WTC11 (cell line): ENCODE results near the gene COL16A1. TPM values are rescaled to one million over a fixed set of nuclear protein-coding genes. Genes with fewer than 3 reads are reported as not detected.

Source experiments
- ATAC-seq: fragments of 200-7000 bp; cut with Tn5 transposase; 2 replicates; pipeline ENCODE4 v1.10.0; 2021; ENCODE audit warnings: mild to moderate bottlenecking, moderate library complexity
- CTCF ChIA-PET: fragments of 300-600 bp; sonication (Branson Sonifier 250); formaldehyde crosslinking; loops from one replicate; lab custom pipeline; 2021; ENCODE audit warnings: antibody characterized with exemption; lab: Charles Lee
- POLR2A ChIA-PET: fragments of 350-600 bp; sonication (Branson Sonifier 250); formaldehyde crosslinking; loops from one replicate; lab custom pipeline; 2021; ENCODE audit warnings: antibody characterized with exemption; lab: Charles Lee
- DNase-seq: peaks from one replicate; pipeline ENCODE4 v3.0.0; 2021; ENCODE audit warnings: low spot score
- H3K27ac Mint-ChIP-seq: 2 replicates; pipeline ENCODE4 v1.8.0; 2021; ENCODE audit warnings: mixed read lengths
- H3K27me3 Mint-ChIP-seq: 2 replicates; pipeline ENCODE4 v1.8.0; 2021; ENCODE audit warnings: low read depth, mild to moderate bottlenecking, moderate library complexity, mixed read lengths
- H3K36me3 Mint-ChIP-seq: 2 replicates; pipeline ENCODE4 v1.8.0; 2021; ENCODE audit warnings: mixed read lengths
- H3K4me1 Mint-ChIP-seq: 2 replicates; pipeline ENCODE4 v1.8.0; 2022; ENCODE audit warnings: mixed read lengths
- H3K4me3 Mint-ChIP-seq: 2 replicates; pipeline ENCODE4 v1.8.0; 2021; ENCODE audit warnings: mild to moderate bottlenecking, moderate library complexity, mixed read lengths
- H3K9me3 Mint-ChIP-seq: 2 replicates; pipeline ENCODE4 v1.8.0; 2021; ENCODE audit warnings: mixed read lengths
- CTCF ChIP-seq: fragments of 200-600 bp; IDR thresholded peaks from 2 replicates; pipeline ENCODE4 v1.8.0; 2022; ENCODE audit warnings: antibody characterized with exemption
- ESRRA ChIP-seq: sonication (generic); formaldehyde crosslinking; IDR thresholded peaks from 2 replicates; pipeline ENCODE4 v1.8.1; 2022; ENCODE audit warnings: mild to moderate bottlenecking, missing genetic modification reagents, borderline replicate concordance
- FOXK1 ChIP-seq: sonication (generic); formaldehyde crosslinking; IDR thresholded peaks from 2 replicates; pipeline ENCODE4 v1.8.0; 2022; ENCODE audit warnings: mild to moderate bottlenecking, moderate library complexity, missing genetic modification reagents
- HMGXB4 ChIP-seq: sonication (generic); formaldehyde crosslinking; IDR thresholded peaks from 2 replicates; pipeline ENCODE4 v1.8.1; 2023; ENCODE audit warnings: mild to moderate bottlenecking, moderate library complexity, missing genetic modification reagents
- JAZF1 ChIP-seq: fragments of 250-450 bp; sonication (Bioruptor Pico); IDR thresholded peaks from 2 replicates; pipeline ENCODE4 v1.9.0; 2021; ENCODE audit warnings: moderate library complexity, mild to moderate bottlenecking, inconsistent platforms
- JUN ChIP-seq: sonication (generic); formaldehyde crosslinking; IDR thresholded peaks from 2 replicates; pipeline ENCODE4 v1.8.0; 2023; ENCODE audit warnings: mild to moderate bottlenecking, missing genetic modification reagents
- NFATC4 ChIP-seq: fragments of 250-450 bp; sonication (Bioruptor Pico); IDR thresholded peaks from 2 replicates; pipeline ENCODE4 v1.9.0; 2021; ENCODE audit warnings: mild to moderate bottlenecking
- NFYB ChIP-seq: sonication (generic); formaldehyde crosslinking; conservative IDR thresholded peaks from 2 replicates; pipeline ENCODE4 v1.8.0; 2022; ENCODE audit warnings: low read depth, missing genetic modification reagents
- SMAD4 ChIP-seq: sonication (generic); formaldehyde crosslinking; IDR thresholded peaks from 2 replicates; pipeline ENCODE4 v1.8.0; 2022; ENCODE audit warnings: mild to moderate bottlenecking, missing genetic modification reagents
- SP1 ChIP-seq: sonication (generic); formaldehyde crosslinking; conservative IDR thresholded peaks from 2 replicates; pipeline ENCODE4 v1.8.1; 2022; ENCODE audit warnings: missing genetic modification reagents
- TP53 ChIP-seq: sonication (generic); formaldehyde crosslinking; IDR thresholded peaks from 2 replicates; pipeline ENCODE4 v1.8.1; 2023; ENCODE audit warnings: mild to moderate bottlenecking, missing genetic modification reagents
- ZNF416 ChIP-seq: fragments of 250-450 bp; sonication (Bioruptor Pico); IDR thresholded peaks from 2 replicates; pipeline ENCODE4 v1.9.0; 2021; ENCODE audit warnings: mild to moderate bottlenecking, inconsistent platforms
- ZNF425 ChIP-seq: fragments of 250-450 bp; sonication (Bioruptor Pico); conservative IDR thresholded peaks from 2 replicates; pipeline ENCODE4 v1.9.0; 2021; ENCODE audit warnings: mild to moderate bottlenecking
- total RNA-seq: library from RNA; stranded (reverse); gene quantifications from 3 replicates; pipeline ENCODE4 v1.2.3, GENCODE V29; 2021
- TF ChIP-seq, protein P1 (sequence below): sonication (generic); formaldehyde crosslinking; IDR thresholded peaks from 2 replicates; pipeline ENCODE4 v1.8.0; 2022; ENCODE audit warnings: mild to moderate bottlenecking, missing genetic modification reagents
- TF ChIP-seq, protein P2 (sequence below): fragments of 250-450 bp; sonication (Bioruptor Pico); IDR thresholded peaks from 2 replicates; pipeline ENCODE4 v1.9.0; 2021; ENCODE audit warnings: mild to moderate bottlenecking
- TF ChIP-seq, protein P3 (sequence below): sonication (generic); formaldehyde crosslinking; IDR thresholded peaks from 2 replicates; pipeline ENCODE4 v1.8.0; 2022; ENCODE audit warnings: missing genetic modification reagents

The COL16A1 gene
- total RNA-seq, 1 experiment from 2014 or later = 8.8 TPM

GRCh38 chr1:31637915-31638673, 65.7 kb downstream of the COL16A1 start:
- no peak overlapping the region for H3K27ac Mint-ChIP-seq
- CTCF ChIA-PET = interaction anchor here (0.5 to 6.0 kb wide), 8 partner anchors 14 to 346 kb away, joined by 3 to 28 read pairs (median 4); no protein-coding TSS in a partner anchor

GRCh38 chr1:31633117-31633516, 70.7 kb downstream of the COL16A1 start:
- Mint-ChIP-seq H3K4me3 (no peak overlapping the region), H3K9me3 (no peaks in the 10 kb centered on the region), H3K27me3 (no peaks in the 10 kb centered on the region), H3K4me1 (no peaks in the 10 kb centered on the region), H3K36me3 (peaks cover 15% of the 10 kb centered on the region), H3K27ac (peak overlapping the region; percentile 76; the same call in 1 of the 2 replicates)
- POLR2A ChIA-PET = no interaction called here
- TF ChIP-seq HMGXB4 (no peak), CTCF (peak; percentile 54; the same call in 1 of the 2 replicates), JUN (CRISPR knock-in tag) (no peak)
- ATAC-seq (peak; percentile 86), DNase-seq (peak; percentile 75)
- CTCF ChIA-PET = interaction anchor here (0.5 to 2.0 kb wide), 33 partner anchors 8 to 708 kb away, joined by 3 to 31 read pairs (median 4); partner anchors contain the start of genes COL16A1, FABP3, PEF1 and SPOCD1

More at GRCh38 chr1:31637915-31638673, 65.7 kb downstream of the COL16A1 start:
- TF ChIP-seq ZNF416 (CRISPR knock-in tag) (no peak), TP53 (CRISPR knock-in tag) (no peak), NFYB (CRISPR knock-in tag) (no peak), JAZF1 (no peak), SP1 (CRISPR knock-in tag) (no peak), ESRRA (no peak), SMAD4 (CRISPR knock-in tag) (no peak), FOXK1 (CRISPR knock-in tag) (no peak), ZNF425 (CRISPR knock-in tag) (no peak), NFATC4 (no peak)
- TF ChIP-seq, protein P1, sequence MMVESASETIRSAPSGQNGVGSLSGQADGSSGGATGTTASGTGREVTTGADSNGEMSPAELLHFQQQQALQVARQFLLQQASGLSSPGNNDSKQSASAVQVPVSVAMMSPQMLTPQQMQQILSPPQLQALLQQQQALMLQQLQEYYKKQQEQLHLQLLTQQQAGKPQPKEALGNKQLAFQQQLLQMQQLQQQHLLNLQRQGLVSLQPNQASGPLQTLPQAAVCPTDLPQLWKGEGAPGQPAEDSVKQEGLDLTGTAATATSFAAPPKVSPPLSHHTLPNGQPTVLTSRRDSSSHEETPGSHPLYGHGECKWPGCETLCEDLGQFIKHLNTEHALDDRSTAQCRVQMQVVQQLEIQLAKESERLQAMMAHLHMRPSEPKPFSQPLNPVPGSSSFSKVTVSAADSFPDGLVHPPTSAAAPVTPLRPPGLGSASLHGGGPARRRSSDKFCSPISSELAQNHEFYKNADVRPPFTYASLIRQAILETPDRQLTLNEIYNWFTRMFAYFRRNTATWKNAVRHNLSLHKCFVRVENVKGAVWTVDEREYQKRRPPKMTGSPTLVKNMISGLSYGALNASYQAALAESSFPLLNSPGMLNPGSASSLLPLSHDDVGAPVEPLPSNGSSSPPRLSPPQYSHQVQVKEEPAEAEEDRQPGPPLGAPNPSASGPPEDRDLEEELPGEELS = no peak
- TF ChIP-seq, protein P2, sequence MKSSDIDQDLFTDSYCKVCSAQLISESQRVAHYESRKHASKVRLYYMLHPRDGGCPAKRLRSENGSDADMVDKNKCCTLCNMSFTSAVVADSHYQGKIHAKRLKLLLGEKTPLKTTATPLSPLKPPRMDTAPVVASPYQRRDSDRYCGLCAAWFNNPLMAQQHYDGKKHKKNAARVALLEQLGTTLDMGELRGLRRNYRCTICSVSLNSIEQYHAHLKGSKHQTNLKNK (CRISPR knock-in tag) = no peak
- TF ChIP-seq, protein P3, sequence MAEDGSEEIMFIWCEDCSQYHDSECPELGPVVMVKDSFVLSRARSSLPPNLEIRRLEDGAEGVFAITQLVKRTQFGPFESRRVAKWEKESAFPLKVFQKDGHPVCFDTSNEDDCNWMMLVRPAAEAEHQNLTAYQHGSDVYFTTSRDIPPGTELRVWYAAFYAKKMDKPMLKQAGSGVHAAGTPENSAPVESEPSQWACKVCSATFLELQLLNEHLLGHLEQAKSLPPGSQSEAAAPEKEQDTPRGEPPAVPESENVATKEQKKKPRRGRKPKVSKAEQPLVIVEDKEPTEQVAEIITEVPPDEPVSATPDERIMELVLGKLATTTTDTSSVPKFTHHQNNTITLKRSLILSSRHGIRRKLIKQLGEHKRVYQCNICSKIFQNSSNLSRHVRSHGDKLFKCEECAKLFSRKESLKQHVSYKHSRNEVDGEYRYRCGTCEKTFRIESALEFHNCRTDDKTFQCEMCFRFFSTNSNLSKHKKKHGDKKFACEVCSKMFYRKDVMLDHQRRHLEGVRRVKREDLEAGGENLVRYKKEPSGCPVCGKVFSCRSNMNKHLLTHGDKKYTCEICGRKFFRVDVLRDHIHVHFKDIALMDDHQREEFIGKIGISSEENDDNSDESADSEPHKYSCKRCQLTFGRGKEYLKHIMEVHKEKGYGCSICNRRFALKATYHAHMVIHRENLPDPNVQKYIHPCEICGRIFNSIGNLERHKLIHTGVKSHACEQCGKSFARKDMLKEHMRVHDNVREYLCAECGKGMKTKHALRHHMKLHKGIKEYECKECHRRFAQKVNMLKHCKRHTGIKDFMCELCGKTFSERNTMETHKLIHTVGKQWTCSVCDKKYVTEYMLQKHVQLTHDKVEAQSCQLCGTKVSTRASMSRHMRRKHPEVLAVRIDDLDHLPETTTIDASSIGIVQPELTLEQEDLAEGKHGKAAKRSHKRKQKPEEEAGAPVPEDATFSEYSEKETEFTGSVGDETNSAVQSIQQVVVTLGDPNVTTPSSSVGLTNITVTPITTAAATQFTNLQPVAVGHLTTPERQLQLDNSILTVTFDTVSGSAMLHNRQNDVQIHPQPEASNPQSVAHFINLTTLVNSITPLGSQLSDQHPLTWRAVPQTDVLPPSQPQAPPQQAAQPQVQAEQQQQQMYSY (CRISPR knock-in tag) = no peak
- no peak for DNase-seq
- Mint-ChIP-seq H3K27me3 (no peaks in the 10 kb centered on the region), H3K36me3 (no peaks in the 10 kb centered on the region), H3K4me3 (no peak overlapping the region), H3K4me1 (peaks cover 5% of the 10 kb centered on the region; the same call in 1 of the 2 replicates), H3K9me3 (no peaks in the 10 kb centered on the region)
- POLR2A ChIA-PET = interaction anchor here (0.7 kb wide), 1 partner anchor 227 kb away, joined by 3 read pairs; no protein-coding TSS in a partner anchor
- no peak for ATAC-seq
